ENCODE results near the gene PLCH1.

PLCH1 gene

GRCh38 chr3:155449613-155450267 is 295.1 kb downstream of the PLCH1 start:
- DNase-seq: no peak

- DNase-seq: no peak
These were observed 296.3 kb downstream of the PLCH1 start for GRCh38 chr3:155448531-155448930.

DNA sequence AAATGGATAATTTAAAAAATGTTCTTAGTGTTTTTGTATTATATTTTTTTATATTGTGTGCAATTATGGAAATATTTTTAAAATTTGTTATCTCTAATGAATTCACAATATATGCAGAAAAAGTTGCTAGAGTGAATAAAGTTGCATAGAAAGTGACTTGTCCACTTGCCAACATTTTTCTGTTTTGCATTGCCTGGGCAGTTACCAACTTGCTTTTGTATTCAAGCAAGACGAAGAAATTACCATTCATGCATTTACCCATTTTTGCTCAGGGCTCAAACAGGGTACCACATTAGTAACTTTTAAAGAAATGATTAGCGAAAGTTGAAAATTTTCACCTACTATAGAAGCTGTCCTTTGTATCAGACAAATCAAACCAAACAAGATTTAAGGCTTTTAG is 298.5 kb downstream of the PLCH1 start:
- DNase-seq: no peak

- DNase-seq: no peak
These were observed 300.1 kb downstream of the PLCH1 start for GRCh38 chr3:155444771-155445170.

DNA sequence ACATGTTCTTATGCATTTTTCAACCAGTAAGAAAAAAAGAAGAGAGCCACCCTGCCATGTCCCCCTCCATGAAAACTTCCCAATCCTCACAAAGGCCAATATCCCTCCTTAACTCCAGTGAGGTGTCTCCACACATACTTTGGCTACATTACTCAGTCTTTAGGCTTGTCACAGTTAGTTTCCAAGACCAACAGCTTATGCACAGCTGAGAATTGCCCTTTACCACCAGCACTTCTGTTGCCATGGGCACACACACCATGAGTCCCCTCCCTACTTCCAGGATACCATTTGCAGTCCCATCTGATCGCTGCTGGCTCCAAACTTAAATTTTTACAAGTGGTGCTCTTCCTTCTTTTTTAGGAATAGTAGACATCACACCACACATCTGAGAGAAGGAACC is 301.1 kb downstream of the PLCH1 start:
- no peak for DNase-seq

GRCh38 chr3:155442072-155442471 is 302.8 kb downstream of the PLCH1 start:
- DNase-seq: no peak

GRCh38 chr3:155441506-155441905 is 303.4 kb downstream of the PLCH1 start:
- DNase-seq: no peak

DNA sequence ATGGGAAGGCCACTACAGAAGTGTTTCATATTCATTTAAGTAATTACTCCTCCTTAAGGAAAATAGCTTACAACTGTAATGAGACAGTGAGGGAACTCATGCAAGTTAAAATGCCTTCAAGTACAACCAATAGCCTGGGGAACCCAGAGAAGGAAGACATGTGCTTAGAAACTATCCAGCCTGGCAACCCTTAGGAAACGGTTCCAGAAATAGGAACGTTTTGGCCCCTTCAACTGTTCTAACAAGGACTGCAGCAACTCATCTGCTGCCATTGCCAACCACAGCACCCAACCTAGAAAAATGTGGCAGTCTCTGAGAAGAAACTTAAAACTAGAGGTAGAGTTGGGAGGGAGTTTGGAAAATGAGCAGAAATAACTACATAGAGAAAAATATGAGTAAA is 303.8 kb downstream of the PLCH1 start:
- no peak for DNase-seq

- no peak for DNase-seq
These were observed 309.1 kb downstream of the PLCH1 start for GRCh38 chr3:155435821-155436220.

DNA sequence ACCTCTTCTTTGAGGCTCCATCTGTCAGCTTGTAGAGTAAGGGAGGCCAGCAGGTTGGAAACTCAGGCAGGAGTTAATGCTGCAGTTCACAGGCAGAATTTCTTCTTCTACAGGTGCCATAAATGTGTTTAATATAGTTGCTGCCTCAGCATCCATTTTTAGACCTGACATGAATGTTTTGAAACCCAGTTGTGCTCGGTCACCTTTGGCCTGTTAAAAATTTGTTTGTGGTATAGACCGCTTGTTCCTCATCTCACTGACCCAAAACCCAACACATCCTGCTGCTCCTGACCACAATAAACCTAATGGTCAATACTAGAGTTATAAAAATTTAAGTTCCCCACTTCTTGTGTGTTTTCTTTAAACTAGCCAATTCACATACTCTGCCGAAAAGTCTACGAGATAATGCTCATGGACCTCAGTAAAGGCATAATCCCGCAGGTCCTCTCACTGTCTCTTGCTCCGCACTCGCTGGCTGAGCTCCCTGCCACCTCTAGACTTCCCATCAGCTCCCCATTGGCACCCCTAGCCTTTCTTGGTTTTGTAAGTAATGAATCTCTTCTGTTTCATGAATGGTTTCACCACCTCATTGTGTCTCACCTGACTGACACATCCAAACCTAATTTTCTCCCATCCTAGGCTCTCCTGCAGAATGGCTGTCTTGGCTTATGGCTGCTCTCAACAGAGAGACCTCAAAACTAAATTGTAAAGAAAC is 312.9 kb downstream of the PLCH1 start:
- no peak for DNase-seq

GRCh38 chr3:155428563-155428962 is 316.3 kb downstream of the PLCH1 start:
- no peak for DNase-seq

- DNase-seq: no peak
These were observed 318.2 kb downstream of the PLCH1 start for GRCh38 chr3:155426524-155427230.

GRCh38 chr3:155425396-155425795 is 319.5 kb downstream of the PLCH1 start:
- DNase-seq: no peak

- DNase-seq: no peak
These were observed 320.6 kb downstream of the PLCH1 start for GRCh38 chr3:155424323-155424710.

DNA sequence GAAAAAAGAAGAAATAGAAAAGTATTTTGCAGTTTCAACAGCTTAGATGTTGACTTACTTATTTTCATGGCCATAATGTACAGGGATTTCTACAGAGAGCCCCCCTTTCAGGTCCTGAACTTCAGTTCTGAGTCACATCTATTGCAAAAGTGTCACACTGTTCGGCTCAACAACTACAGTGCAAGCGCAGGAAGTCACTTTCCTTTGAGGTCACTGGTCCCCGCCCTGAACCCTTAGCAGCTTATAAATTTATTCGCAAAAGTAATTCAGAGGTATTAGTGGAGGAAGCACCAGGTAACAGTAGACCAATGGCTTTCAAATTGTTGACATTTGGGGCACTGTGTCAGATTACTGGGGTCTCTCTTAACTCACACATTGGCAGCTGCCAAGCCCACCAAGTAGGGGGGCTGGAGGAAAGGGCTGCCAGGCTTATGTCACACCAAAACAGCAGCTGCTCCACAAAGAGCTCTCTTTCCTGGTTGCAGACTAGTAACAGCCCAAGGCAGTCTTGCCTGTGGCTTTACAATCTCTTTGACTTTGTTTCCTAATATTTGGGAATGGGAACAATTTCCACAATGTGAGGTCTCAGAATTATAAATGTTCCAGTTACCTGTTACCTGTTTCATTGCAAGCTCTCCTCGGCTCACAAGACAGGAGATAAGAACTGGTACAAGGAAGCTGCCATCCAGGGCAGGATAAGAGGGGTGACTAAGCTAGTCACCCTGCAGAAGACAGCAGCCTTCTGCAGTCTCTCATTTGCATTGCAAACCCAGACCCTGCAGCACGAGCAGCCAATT is 321.1 kb downstream of the PLCH1 start:
- no peak for DNase-seq

DNA sequence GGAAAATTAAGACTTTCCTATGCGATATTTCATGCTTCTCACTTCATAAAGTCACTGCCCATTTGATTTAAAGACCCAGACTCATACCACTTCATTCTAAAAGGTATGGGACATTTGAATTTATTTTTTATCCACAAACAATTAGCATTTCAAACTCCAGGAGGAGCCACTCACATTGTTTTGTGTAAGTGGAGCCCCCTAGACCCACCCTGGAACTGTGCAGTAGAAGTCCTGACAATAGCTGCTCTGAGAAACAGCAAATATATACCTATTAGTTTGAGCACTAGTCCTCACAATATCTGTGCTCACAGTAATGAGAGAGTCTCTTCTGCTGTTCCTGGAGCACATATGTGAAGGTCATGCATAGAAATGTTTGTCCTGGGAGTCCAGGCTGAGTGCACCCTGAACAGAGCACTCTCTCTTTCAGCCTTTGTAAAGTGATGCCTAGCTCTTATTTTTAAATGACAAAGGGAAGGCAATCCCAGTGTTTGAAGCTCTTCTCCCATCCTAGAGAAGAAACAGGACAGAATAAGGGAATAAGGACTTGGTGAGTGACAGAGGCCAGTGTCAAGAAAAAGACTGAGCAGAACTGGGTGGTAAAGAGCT is 323.9 kb downstream of the PLCH1 start:
- DNase-seq: no peak

DNA sequence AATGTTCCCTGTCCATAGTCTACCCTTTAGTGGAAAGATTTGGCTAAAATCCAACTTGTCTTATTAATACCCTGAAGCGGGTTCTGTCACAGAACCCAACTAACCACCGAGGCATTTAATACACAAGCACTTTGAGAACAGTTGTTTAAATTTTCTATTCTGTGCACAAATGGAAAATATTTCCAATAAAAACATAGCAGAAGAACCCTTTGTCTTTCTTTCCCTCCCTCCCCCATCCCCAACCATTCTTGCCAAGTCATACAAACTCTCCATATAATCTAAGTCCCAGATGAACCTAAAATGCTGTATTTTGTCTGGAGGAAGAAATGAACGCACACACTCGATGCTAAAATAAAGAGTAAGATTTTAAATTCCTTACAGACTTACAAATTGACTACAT is 324.5 kb downstream of the PLCH1 start:
- DNase-seq: no peak

- no peak for DNase-seq
These were observed 326.5 kb downstream of the PLCH1 start for GRCh38 chr3:155418407-155418806.

DNA sequence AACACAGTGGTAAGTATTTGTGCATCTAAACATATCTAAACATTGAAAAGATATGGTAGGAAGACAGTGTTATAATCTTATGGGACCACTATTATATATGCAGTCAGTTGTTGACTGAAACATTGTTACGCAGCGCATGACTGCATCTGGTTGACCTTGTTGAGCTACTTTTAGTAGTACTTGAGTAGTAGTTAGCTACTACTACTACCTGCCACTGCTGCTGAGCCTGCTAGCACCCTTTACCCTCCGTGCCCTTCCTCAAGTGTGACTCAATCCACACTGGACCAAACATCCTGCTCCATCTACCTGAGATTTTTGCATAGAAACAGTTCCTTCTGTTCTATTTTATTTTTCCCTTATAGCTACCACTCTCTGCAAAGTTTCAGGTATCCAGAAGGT is 327.8 kb downstream of the PLCH1 start:
- DNase-seq: no peak

GRCh38 chr3:155416500-155417118 is 328.3 kb downstream of the PLCH1 start:
- no peak for DNase-seq

DNA sequence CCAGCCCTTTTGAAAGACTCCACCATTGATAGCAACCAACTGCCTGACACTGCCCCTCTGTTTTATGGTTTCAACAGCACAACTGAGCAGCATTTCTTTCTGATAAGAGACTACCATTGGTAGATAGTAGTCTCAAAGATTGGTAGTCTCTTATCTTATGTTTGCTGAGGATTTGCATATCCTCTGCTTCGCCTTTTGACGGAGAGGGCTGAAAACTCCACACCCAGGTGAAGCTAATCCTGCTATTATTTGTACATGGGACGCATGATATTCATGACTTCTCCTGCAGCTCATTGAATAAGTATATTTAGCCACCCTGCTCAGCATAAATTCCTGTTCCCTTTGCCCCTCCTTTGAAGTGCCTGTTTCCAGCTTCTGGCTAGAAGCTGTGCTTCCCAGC is 332.0 kb downstream of the PLCH1 start:
- no peak for DNase-seq

DNA sequence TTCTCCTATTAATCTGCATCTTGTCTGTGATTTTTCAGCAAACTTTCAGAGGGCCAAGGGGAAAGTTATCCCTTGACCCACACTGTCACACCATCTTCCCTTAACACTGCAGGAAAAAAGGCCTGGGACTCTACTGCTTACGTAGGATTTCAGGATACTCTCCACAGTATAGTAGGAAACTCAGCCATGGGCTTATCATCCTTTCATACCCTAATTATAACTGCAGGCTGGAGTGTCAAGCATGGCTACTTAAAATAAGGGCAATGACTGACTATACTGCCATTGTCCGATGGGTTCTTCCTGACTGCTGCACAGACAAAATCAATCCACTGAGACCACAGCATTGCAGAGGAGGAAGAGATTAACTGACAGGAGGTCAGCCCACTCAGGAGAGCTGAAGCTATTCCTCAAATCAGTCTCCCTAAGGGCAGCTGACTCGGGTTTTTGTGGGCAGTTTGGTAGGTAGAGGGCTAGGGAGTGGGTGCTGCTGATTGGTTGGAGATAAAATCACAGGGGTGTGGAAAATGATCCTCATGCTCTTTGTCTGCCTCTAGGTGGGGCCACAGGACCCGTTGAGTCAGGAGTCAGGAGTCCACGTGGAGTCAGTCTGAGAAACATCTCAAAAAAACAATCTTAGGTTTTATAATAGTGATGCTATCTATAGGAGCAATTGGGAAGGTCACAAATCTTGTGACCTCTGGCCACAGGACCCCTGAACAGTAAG is 333.2 kb downstream of the PLCH1 start:
- no peak for DNase-seq

Data from DMS79 treated with DMSO at 0.1 percent for 48 hours (cell line).